ENCODE data around the gene ANKS1B. TPM values are rescaled to one million over a fixed set of nuclear protein-coding genes. Genes with fewer than 3 reads are reported as not detected.

ANKS1B gene
- polyA plus RNA-seq, 3 donors: not detected

GRCh38 chr12:98882526-98882925 is 1102.2 kb downstream of the ANKS1B start:
- no peaks in the 10 kb centered on the region for H3K36me3 Mint-ChIP-seq
- TF ChIP-seq CTCF (IDR thresholded peaks at IDR 0.05): no peak
- no peaks in the 10 kb centered on the region for H3K4me1 Mint-ChIP-seq
- no peak overlapping the region for H3K27ac Mint-ChIP-seq
- Histone ChIP-seq H3K36me3 (replicated peaks in 1 of 2; ENCODE audit: control insufficient read depth in 1 of 2, insufficient read depth in 2 of 2, low read length in 2 of 2) (no peaks in the 10 kb centered on the region), H3K9ac (ENCODE audit: insufficient read depth, low read length, poor library complexity, severe bottlenecking) (no peak overlapping the region), H3K4me1 (ENCODE audit: control insufficient read depth in 1 of 2, insufficient read depth in 2 of 2, low read length in 2 of 2) (no peaks in the 10 kb centered on the region), H3K27ac (ENCODE audit: low read depth in 1 of 2, low read length in 2 of 2) (no peak overlapping the region), H3K27me3 (ENCODE audit: control insufficient read depth in 2 of 2, insufficient read depth in 2 of 2, low read length in 2 of 2) (peaks cover 0 to 5% of the 10 kb centered on the region in 2 donors), H3K4me3 (replicated peaks in 1 of 3; ENCODE audit: low read depth in 2 of 3, low read length in 3 of 3) (no peak overlapping the region), H3K9me3 (replicated peaks in 1 of 2; ENCODE audit: control insufficient read depth in 1 of 2, insufficient read depth in 1 of 2, low read length in 2 of 2) (no peaks in the 10 kb centered on the region), H3K4me2 (replicated peaks; ENCODE audit: extremely low read depth, low read length, poor library complexity, severe bottlenecking) (no peak overlapping the region), H2AFZ (ENCODE audit: insufficient read depth, low read depth, low read length, poor library complexity, severe bottlenecking) (no peak overlapping the region), H3K79me2 (ENCODE audit: insufficient read depth, low read length) (no peaks in the 10 kb centered on the region), H4K20me1 (ENCODE audit: insufficient read depth, low read length) (no peaks in the 10 kb centered on the region)
- intact Hi-C loops (cut with micrococcal nuclease): no loop called here
- no peak for DNase-seq
- H3K9me3 Mint-ChIP-seq: no peaks in the 10 kb centered on the region
- H3K27me3 Mint-ChIP-seq (ENCODE audit: low read depth in 3 of 3): peaks cover 2 to 13% (median 6%) of the 10 kb centered on the region in 3 donors
- no peak overlapping the region for H3K4me3 Mint-ChIP-seq
- no CpG with 5 or more reads among the region's 1 CpG for WGBS (ENCODE audit: insufficient coverage)

GRCh38 chr12:98873776-98874175 is 1111.0 kb downstream of the ANKS1B start:
- Mint-ChIP-seq H3K27me3 (ENCODE audit: low read depth in 3 of 3) (peaks cover 0 to 8% (median 4%) of the 10 kb centered on the region in 3 donors), H3K27ac (no peak overlapping the region), H3K4me1 (no peaks in the 10 kb centered on the region), H3K36me3 (no peaks in the 10 kb centered on the region), H3K4me3 (no peak overlapping the region), H3K9me3 (peaks cover 0 to 2% (median 0%) of the 10 kb centered on the region in 7 donors)
- no peaks in the 10 kb centered on the region for H3K4me1 ChIP-seq (ENCODE audit: control insufficient read depth in 1 of 2, insufficient read depth in 2 of 2, low read length in 2 of 2)
- no peak for DNase-seq
- H3K9me3 ChIP-seq (replicated peaks in 1 of 2; ENCODE audit: control insufficient read depth in 1 of 2, insufficient read depth in 1 of 2, low read length in 2 of 2): no peaks in the 10 kb centered on the region
- no peak overlapping the region for H3K9ac ChIP-seq (ENCODE audit: insufficient read depth, low read length, poor library complexity, severe bottlenecking)
- intact Hi-C loops (cut with micrococcal nuclease): no loop called here
- no CpG with 5 or more reads among the region's 1 CpG for WGBS (ENCODE audit: insufficient coverage)
- no peak overlapping the region for H3K27ac ChIP-seq (ENCODE audit: low read depth in 1 of 2, low read length in 2 of 2)
- no peak for TF ChIP-seq CTCF (IDR thresholded peaks at IDR 0.05)
- no peaks in the 10 kb centered on the region for H3K79me2 ChIP-seq (ENCODE audit: insufficient read depth, low read length)
- H3K27me3 ChIP-seq (ENCODE audit: control insufficient read depth in 2 of 2, insufficient read depth in 2 of 2, low read length in 2 of 2): peaks cover 0 to 2% of the 10 kb centered on the region in 2 donors
- no peak overlapping the region for H2AFZ ChIP-seq (ENCODE audit: insufficient read depth, low read depth, low read length, poor library complexity, severe bottlenecking)
- H3K36me3 ChIP-seq (replicated peaks in 1 of 2; ENCODE audit: control insufficient read depth in 1 of 2, insufficient read depth in 2 of 2, low read length in 2 of 2): no peaks in the 10 kb centered on the region
- no peaks in the 10 kb centered on the region for H4K20me1 ChIP-seq (ENCODE audit: insufficient read depth, low read length)
- no peak overlapping the region for H3K4me2 ChIP-seq (replicated peaks; ENCODE audit: extremely low read depth, low read length, poor library complexity, severe bottlenecking)
- no peak overlapping the region for H3K4me3 ChIP-seq (replicated peaks in 1 of 3; ENCODE audit: low read depth in 2 of 3, low read length in 3 of 3)

All from CD14-positive monocyte (primary cell).